Measurements from ENCODE around the gene BNC1. TPM values are rescaled to one million over a fixed set of nuclear protein-coding genes. Genes with fewer than 3 reads are reported as not detected.

Gene BNC1
- not detected in 2 replicates for total RNA-seq (2014; rRNA removed; shearing (Covaris generic))
- polyA plus RNA-seq (2015; cell fraction: cytosol; rRNA removed), result not detected in 2 replicates
- not detected in 2 replicates for polyA plus RNA-seq (2015; cell fraction: nucleus; rRNA removed)

GRCh38 chr15:83284559-83285283, at the start of gene BNC1:
TSS of gene BNC1 (minus strand) at chr15:83284664. CDS start at chr15:83284628, 36 bp downstream.
- DNase-seq (ENCODE audit: low read depth, low spot score), result no peak
- in situ Hi-C loops (cut with HindIII; ENCODE audit: low pct_unique_long_range_greater_than_20kb, low sequenced_read_pairs), result no loop called here

- no peak for DNase-seq (ENCODE audit: low read depth, low spot score)
Observed at GRCh38 chr15:83327041-83327440, 42.6 kb upstream of the BNC1 start.

GRCh38 chr15:83324799-83325198, 40.3 kb upstream of the BNC1 start:
- in situ Hi-C loops (cut with HindIII; ENCODE audit: low pct_unique_long_range_greater_than_20kb, low sequenced_read_pairs), result no loop called here
- no peak for DNase-seq (ENCODE audit: low read depth, low spot score)

More at GRCh38 chr15:83327041-83327440, 42.6 kb upstream of the BNC1 start:
- in situ Hi-C loops (cut with HindIII; ENCODE audit: low pct_unique_long_range_greater_than_20kb, low sequenced_read_pairs), result no loop called here

- DNase-seq (ENCODE audit: low read depth, low spot score), result no peak
- in situ Hi-C loops (cut with HindIII; ENCODE audit: low pct_unique_long_range_greater_than_20kb, low sequenced_read_pairs), result no loop called here
Observed at GRCh38 chr15:83323296-83323711, 38.8 kb upstream of the BNC1 start.

- no peak for DNase-seq (ENCODE audit: low read depth, low spot score)
- in situ Hi-C loops (cut with HindIII; ENCODE audit: low pct_unique_long_range_greater_than_20kb, low sequenced_read_pairs), result no loop called here
Observed at GRCh38 chr15:83322691-83323090, 38.2 kb upstream of the BNC1 start.

GRCh38 chr15:83322061-83322460, 37.6 kb upstream of the BNC1 start:
- DNase-seq (ENCODE audit: low read depth, low spot score), result no peak
- in situ Hi-C loops (cut with HindIII; ENCODE audit: low pct_unique_long_range_greater_than_20kb, low sequenced_read_pairs), result no loop called here

- no peak for DNase-seq (ENCODE audit: low read depth, low spot score)
- in situ Hi-C loops (cut with HindIII; ENCODE audit: low pct_unique_long_range_greater_than_20kb, low sequenced_read_pairs), result no loop called here
Observed at GRCh38 chr15:83320844-83321243, 36.4 kb upstream of the BNC1 start.

GRCh38 chr15:83320404-83320803, 35.9 kb upstream of the BNC1 start:
- in situ Hi-C loops (cut with HindIII; ENCODE audit: low pct_unique_long_range_greater_than_20kb, low sequenced_read_pairs), result no loop called here
- DNase-seq (ENCODE audit: low read depth, low spot score), result no peak

GRCh38 chr15:83319771-83320170, 35.3 kb upstream of the BNC1 start:
- DNase-seq (ENCODE audit: low read depth, low spot score), result no peak
- in situ Hi-C loops (cut with HindIII; ENCODE audit: low pct_unique_long_range_greater_than_20kb, low sequenced_read_pairs), result no loop called here

- no peak for DNase-seq (ENCODE audit: low read depth, low spot score)
- in situ Hi-C loops (cut with HindIII; ENCODE audit: low pct_unique_long_range_greater_than_20kb, low sequenced_read_pairs), result no loop called here
Observed at GRCh38 chr15:83318861-83319415, 34.5 kb upstream of the BNC1 start.

- DNase-seq (ENCODE audit: low read depth, low spot score), result no peak
- in situ Hi-C loops (cut with HindIII; ENCODE audit: low pct_unique_long_range_greater_than_20kb, low sequenced_read_pairs), result no loop called here
Observed at GRCh38 chr15:83318036-83318435, 33.6 kb upstream of the BNC1 start.

- in situ Hi-C loops (cut with HindIII; ENCODE audit: low pct_unique_long_range_greater_than_20kb, low sequenced_read_pairs), result no loop called here
- DNase-seq (ENCODE audit: low read depth, low spot score), result peak; percentile 5
Observed at GRCh38 chr15:83312071-83312470, 27.6 kb upstream of the BNC1 start.

GRCh38 chr15:83310521-83311456, 26.3 kb upstream of the BNC1 start:
- DNase-seq (ENCODE audit: low read depth, low spot score), result no peak
- in situ Hi-C loops (cut with HindIII; ENCODE audit: low pct_unique_long_range_greater_than_20kb, low sequenced_read_pairs), result no loop called here

GRCh38 chr15:83308671-83309070, 24.2 kb upstream of the BNC1 start:
- in situ Hi-C loops (cut with HindIII; ENCODE audit: low pct_unique_long_range_greater_than_20kb, low sequenced_read_pairs), result no loop called here

GRCh38 chr15:83306561-83306960, 22.1 kb upstream of the BNC1 start:
- in situ Hi-C loops (cut with HindIII; ENCODE audit: low pct_unique_long_range_greater_than_20kb, low sequenced_read_pairs), result no loop called here
- DNase-seq (ENCODE audit: low read depth, low spot score), result no peak

More at GRCh38 chr15:83308671-83309070, 24.2 kb upstream of the BNC1 start:
- no peak for DNase-seq (ENCODE audit: low read depth, low spot score)

- DNase-seq (ENCODE audit: low read depth, low spot score), result no peak
- in situ Hi-C loops (cut with HindIII; ENCODE audit: low pct_unique_long_range_greater_than_20kb, low sequenced_read_pairs), result no loop called here
Observed at GRCh38 chr15:83305704-83306291, 21.3 kb upstream of the BNC1 start.

- no peak for DNase-seq (ENCODE audit: low read depth, low spot score)
- in situ Hi-C loops (cut with HindIII; ENCODE audit: low pct_unique_long_range_greater_than_20kb, low sequenced_read_pairs), result no loop called here
Observed at GRCh38 chr15:83304861-83305703, 20.6 kb upstream of the BNC1 start.

Data from SK-MEL-5 (cell line).